Retinal pigment epithelial cell (primary cell): ENCODE results near the gene SLC12A9.
A peak's percentile ranks its signal among the peaks of the same experiment; 100 is the strongest.

Source experiments
- DNase-seq: peaks from one replicate; pipeline ENCODE4 v3.0.0-alpha.2; 2010; ENCODE audit warnings: low read depth
- H3K4me3 ChIP-seq: 2 replicates; pipeline ENCODE4 v1.5.1; 2011; ENCODE audit warnings: mild to moderate bottlenecking, low read length, control low read depth, moderate library complexity
- CTCF ChIP-seq: conservative IDR thresholded peaks from 2 replicates; pipeline ENCODE4 v1.5.1; 2011; ENCODE audit warnings: low read depth, low read length, control low read depth, inconsistent platforms

SLC12A9 gene

GRCh38 chr7:100873599-100874299, 21.2 kb downstream of the SLC12A9 start:
- H3K4me3 ChIP-seq = peak overlapping the region; percentile 90
- DNase-seq = no peak
- no peak for TF ChIP-seq CTCF

- peak overlapping the region; percentile 90 for H3K4me3 ChIP-seq
- TF ChIP-seq CTCF = no peak
- DNase-seq = no peak
Observed at GRCh38 chr7:100874300-100874576, 21.7 kb downstream of the SLC12A9 start.

- peak; percentile 20 for TF ChIP-seq CTCF
- peak within 1 kb of the TSS; percentile 90 for H3K4me3 ChIP-seq
- peak; percentile 90 for DNase-seq
Observed at GRCh38 chr7:100874577-100875355, 22.3 kb downstream of the SLC12A9 start, which contains the start of gene SRRT. Gene SRRT (plus strand): TSS chr7:100875103. CDS start chr7:100875591, 488 bp downstream.

- peak overlapping the region; percentile 90 for H3K4me3 ChIP-seq
- no peak for DNase-seq
- no peak for TF ChIP-seq CTCF
Observed at GRCh38 chr7:100875356-100875751, 22.8 kb downstream of the SLC12A9 start.

GRCh38 chr7:100878013-100878412, 25.5 kb downstream of the SLC12A9 start:
- no peak overlapping the region for H3K4me3 ChIP-seq
- no peak for DNase-seq
- no peak for TF ChIP-seq CTCF

- no peak for DNase-seq
- H3K4me3 ChIP-seq = no peak overlapping the region
- TF ChIP-seq CTCF = no peak
Observed at GRCh38 chr7:100878685-100879084, 26.2 kb downstream of the SLC12A9 start.
